ENCODE results near the gene CDC42EP4. TPM values are rescaled to one million over a fixed set of nuclear protein-coding genes. Genes with fewer than 3 reads are reported as not detected.

Gene CDC42EP4
- total and polyA plus RNA-seq, 4 donors: 15.7 to 31.0 (median 28.0) TPM

DNA sequence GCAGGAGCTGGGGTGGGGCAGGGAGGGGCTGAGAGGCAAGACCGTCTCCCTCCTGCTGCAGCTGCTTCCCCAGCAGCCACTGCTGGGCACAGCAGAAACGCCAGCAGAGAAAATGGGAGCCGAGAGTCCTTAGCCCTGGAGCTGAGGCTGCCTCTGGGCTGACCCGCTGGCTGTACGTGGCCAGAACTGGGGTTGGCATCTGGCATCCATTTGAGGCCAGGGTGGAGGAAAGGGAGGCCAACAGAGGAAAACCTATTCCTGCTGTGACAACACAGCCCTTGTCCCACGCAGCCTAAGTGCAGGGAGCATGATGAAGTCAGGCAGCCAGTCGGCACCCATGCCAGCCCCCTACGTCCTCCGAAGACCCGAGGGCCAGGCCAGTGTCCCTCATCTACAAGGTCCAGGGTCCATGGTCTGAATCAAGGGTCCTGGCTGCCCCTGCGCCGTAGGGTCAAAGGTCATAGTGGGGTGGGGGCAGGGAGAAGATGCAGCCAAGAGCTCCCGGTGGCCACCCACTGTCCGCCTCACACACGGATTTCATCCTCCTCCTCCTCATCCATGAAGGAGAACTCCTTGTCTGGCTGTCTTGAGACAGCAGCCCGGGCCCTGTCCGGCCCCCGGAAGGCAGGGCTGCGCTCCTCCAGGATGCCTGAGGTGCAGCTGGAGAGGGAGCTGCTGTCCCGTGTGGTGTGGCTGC lies 26.7 kb downstream of the CDC42EP4 start:
- WGBS: 81% methylated on average over 20 of the region's 20 CpGs
- Histone ChIP-seq H3K9ac (ENCODE audit: low read depth in 1 of 2, low read length in 2 of 2) (no peak overlapping the region), H3K36me3 (ENCODE audit: control insufficient read depth in 4 of 4, insufficient read depth in 3 of 4, low read depth in 1 of 4, low read length in 3 of 4) (peaks cover 2 to 14% (median 5%) of the 10 kb centered on the region in 4 donors), H3K27ac (ENCODE audit: low read depth in 1 of 2, low read length in 2 of 2) (no peak overlapping the region), H3K4me3 (ENCODE audit: low read depth in 1 of 3, low read length in 3 of 3) (no peak overlapping the region), H3K9me3 (ENCODE audit: control insufficient read depth in 4 of 4, low read length in 3 of 4) (no peaks in the 10 kb centered on the region), H3K27me3 (ENCODE audit: control insufficient read depth in 4 of 4, insufficient read depth in 4 of 4, low read length in 3 of 4) (no peaks in the 10 kb centered on the region), H3K4me1 (ENCODE audit: control insufficient read depth in 4 of 4, insufficient read depth in 4 of 4, low read length in 3 of 4) (peaks cover 17 to 36% (median 29%) of the 10 kb centered on the region in 4 donors)
- no peak for DNase-seq (ENCODE audit: low spot score)
- TF ChIP-seq JUND (IDR thresholded peaks at IDR 0.05) (no peak), RXRA (IDR thresholded peaks at IDR 0.05) (no peak)

DNA sequence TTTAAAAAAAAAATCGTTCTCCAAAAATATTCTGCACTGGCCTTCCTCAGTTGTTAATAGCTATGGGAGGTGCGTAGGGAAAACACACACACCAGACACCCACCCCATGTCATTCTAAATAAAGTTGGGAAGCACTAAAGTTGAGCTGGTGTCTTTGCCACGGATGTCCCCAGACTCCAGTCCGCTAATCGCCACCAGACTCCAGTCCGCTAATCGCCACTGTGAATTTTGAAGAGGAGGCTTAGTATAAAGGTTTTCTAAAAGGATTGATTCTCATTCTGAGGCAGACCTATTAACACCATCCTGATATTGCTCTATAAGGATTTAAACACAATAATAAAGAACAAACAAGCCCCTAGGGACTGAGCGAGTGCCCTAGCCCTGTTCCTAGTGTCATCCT lies 27.4 kb downstream of the CDC42EP4 start:
- DNase-seq (ENCODE audit: low spot score): no peak
- WGBS: 88% methylated on average over 8 of the region's 8 CpGs
- no peak overlapping the region for H3K4me3 ChIP-seq (ENCODE audit: low read depth in 1 of 3, low read length in 3 of 3)
- H3K4me1 ChIP-seq (ENCODE audit: control insufficient read depth in 4 of 4, insufficient read depth in 4 of 4, low read length in 3 of 4): peaks cover 16 to 29% (median 22%) of the 10 kb centered on the region in 4 donors
- no peaks in the 10 kb centered on the region for H3K9me3 ChIP-seq (ENCODE audit: control insufficient read depth in 4 of 4, low read length in 3 of 4)
- TF ChIP-seq EGR1 (IDR thresholded peaks at IDR 0.05; ENCODE audit: low read depth in 2 of 2) (no peak), JUND (IDR thresholded peaks at IDR 0.05) (no peak), FOXA2 (IDR thresholded peaks at IDR 0.05) (no peak), FOXA1 (IDR thresholded peaks at IDR 0.05) (no peak), RAD21 (IDR thresholded peaks at IDR 0.05) (no peak), GABPA (IDR thresholded peaks at IDR 0.05 in 1 of 2, conservative IDR thresholded peaks at IDR 0.05 in 1 of 2) (no peak), TAF1 (conservative IDR thresholded peaks at IDR 0.05) (no peak), NR2F2 (IDR thresholded peaks at IDR 0.05) (no peak), HNF4A (conservative IDR thresholded peaks at IDR 0.05) (no peak), YY1 (IDR thresholded peaks at IDR 0.05) (no peak), RXRA (IDR thresholded peaks at IDR 0.05) (no peak), SP1 (IDR thresholded peaks at IDR 0.05) (no peak), HNF4G (IDR thresholded peaks at IDR 0.05) (no peak)
- TF ChIP-seq, protein P1, sequence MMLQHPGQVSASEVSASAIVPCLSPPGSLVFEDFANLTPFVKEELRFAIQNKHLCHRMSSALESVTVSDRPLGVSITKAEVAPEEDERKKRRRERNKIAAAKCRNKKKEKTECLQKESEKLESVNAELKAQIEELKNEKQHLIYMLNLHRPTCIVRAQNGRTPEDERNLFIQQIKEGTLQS (IDR thresholded peaks at IDR 0.05): no peak
- TF ChIP-seq, protein P2, sequence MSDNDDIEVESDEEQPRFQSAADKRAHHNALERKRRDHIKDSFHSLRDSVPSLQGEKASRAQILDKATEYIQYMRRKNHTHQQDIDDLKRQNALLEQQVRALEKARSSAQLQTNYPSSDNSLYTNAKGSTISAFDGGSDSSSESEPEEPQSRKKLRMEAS (IDR thresholded peaks at IDR 0.05): no peak
- TF ChIP-seq, protein P3, sequence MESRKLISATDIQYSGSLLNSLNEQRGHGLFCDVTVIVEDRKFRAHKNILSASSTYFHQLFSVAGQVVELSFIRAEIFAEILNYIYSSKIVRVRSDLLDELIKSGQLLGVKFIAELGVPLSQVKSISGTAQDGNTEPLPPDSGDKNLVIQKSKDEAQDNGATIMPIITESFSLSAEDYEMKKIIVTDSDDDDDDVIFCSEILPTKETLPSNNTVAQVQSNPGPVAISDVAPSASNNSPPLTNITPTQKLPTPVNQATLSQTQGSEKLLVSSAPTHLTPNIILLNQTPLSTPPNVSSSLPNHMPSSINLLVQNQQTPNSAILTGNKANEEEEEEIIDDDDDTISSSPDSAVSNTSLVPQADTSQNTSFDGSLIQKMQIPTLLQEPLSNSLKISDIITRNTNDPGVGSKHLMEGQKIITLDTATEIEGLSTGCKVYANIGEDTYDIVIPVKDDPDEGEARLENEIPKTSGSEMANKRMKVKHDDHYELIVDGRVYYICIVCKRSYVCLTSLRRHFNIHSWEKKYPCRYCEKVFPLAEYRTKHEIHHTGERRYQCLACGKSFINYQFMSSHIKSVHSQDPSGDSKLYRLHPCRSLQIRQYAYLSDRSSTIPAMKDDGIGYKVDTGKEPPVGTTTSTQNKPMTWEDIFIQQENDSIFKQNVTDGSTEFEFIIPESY (IDR thresholded peaks at IDR 0.05): no peak
- TF ChIP-seq, protein P4, sequence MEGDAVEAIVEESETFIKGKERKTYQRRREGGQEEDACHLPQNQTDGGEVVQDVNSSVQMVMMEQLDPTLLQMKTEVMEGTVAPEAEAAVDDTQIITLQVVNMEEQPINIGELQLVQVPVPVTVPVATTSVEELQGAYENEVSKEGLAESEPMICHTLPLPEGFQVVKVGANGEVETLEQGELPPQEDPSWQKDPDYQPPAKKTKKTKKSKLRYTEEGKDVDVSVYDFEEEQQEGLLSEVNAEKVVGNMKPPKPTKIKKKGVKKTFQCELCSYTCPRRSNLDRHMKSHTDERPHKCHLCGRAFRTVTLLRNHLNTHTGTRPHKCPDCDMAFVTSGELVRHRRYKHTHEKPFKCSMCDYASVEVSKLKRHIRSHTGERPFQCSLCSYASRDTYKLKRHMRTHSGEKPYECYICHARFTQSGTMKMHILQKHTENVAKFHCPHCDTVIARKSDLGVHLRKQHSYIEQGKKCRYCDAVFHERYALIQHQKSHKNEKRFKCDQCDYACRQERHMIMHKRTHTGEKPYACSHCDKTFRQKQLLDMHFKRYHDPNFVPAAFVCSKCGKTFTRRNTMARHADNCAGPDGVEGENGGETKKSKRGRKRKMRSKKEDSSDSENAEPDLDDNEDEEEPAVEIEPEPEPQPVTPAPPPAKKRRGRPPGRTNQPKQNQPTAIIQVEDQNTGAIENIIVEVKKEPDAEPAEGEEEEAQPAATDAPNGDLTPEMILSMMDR (IDR thresholded peaks at IDR 0.05; ENCODE audit: low read depth, low read length, missing input control): no peak
- no peak overlapping the region for H3K9ac ChIP-seq (ENCODE audit: low read depth in 1 of 2, low read length in 2 of 2)
- no peaks in the 10 kb centered on the region for H3K27me3 ChIP-seq (ENCODE audit: control insufficient read depth in 4 of 4, insufficient read depth in 4 of 4, low read length in 3 of 4)
- no peak overlapping the region for H3K27ac ChIP-seq (ENCODE audit: low read depth in 1 of 2, low read length in 2 of 2)
- H3K36me3 ChIP-seq (ENCODE audit: control insufficient read depth in 4 of 4, insufficient read depth in 3 of 4, low read depth in 1 of 4, low read length in 3 of 4): peaks cover 2 to 14% (median 5%) of the 10 kb centered on the region in 4 donors
